Neural progenitor cell (in vitro differentiated cells): Measurements from ENCODE around the gene B4GALT4. TPM values are rescaled to one million over a fixed set of nuclear protein-coding genes. Genes with fewer than 3 reads are reported as not detected.

Source experiments
- DNase-seq: peaks from one replicate; pipeline ENCODE4 v3.0.0-alpha.2; 2016; ENCODE audit warnings: low spot score
- H2AFZ ChIP-seq: fragments of 200-600 bp; sonication (generic); replicated peaks from 2 replicates; pipeline ENCODE4 v1.6.1; 2016; ENCODE audit warnings: antibody characterized with exemption
- H3F3A ChIP-seq: fragments of 200-600 bp; sonication (generic); 2 replicates; pipeline ENCODE4 v1.6.1; 2016; ENCODE audit warnings: antibody characterized with exemption, low read depth
- H3K27ac ChIP-seq: fragments of 200-600 bp; sonication (generic); 2 replicates; pipeline ENCODE4 v1.5.1; 2016; ENCODE audit warnings: mild to moderate bottlenecking
- H3K27me3 ChIP-seq: fragments of 200-600 bp; sonication (generic); 2 replicates; pipeline ENCODE4 v1.6.1; 2016; ENCODE audit warnings: mild to moderate bottlenecking, moderate library complexity
- H3K36me3 ChIP-seq: fragments of 200-600 bp; sonication (generic); 2 replicates; pipeline ENCODE4 v1.5.1; 2016
- H3K4me1 ChIP-seq: fragments of 200-600 bp; sonication (generic); 2 replicates; pipeline ENCODE4 v1.6.1; 2016; ENCODE audit warnings: mixed run types
- H3K4me2 ChIP-seq: fragments of 200-600 bp; sonication (generic); 2 replicates; pipeline ENCODE4 v1.6.1; 2016
- H3K4me3 ChIP-seq: fragments of 200-600 bp; sonication (generic); 2 replicates; pipeline ENCODE4 v1.5.1; 2016
- H3K79me2 ChIP-seq: fragments of 200-600 bp; sonication (generic); 2 replicates; pipeline ENCODE4 v1.6.1; 2016; ENCODE audit warnings: low read depth
- H3K9ac ChIP-seq: fragments of 200-600 bp; sonication (generic); 2 replicates; pipeline ENCODE4 v1.6.1; 2016
- H3K9me3 ChIP-seq: fragments of 200-600 bp; sonication (generic); 2 replicates; pipeline ENCODE4 v1.5.1; 2016; ENCODE audit warnings: low read depth
- H4K20me1 ChIP-seq: fragments of 200-600 bp; sonication (generic); 2 replicates; pipeline ENCODE4 v1.6.1; 2016; ENCODE audit warnings: low read depth
- H3K27ac Mint-ChIP-seq: 3 replicates; pipeline ENCODE4 v1.8.0; 2021; ENCODE audit warnings: mixed read lengths
- H3K27me3 Mint-ChIP-seq: 2 replicates; pipeline ENCODE4 v1.8.0; 2022; ENCODE audit warnings: low read depth, mild to moderate bottlenecking, inconsistent platforms, moderate library complexity, mixed read lengths; ENCODE audit not compliant: insufficient read depth
- H3K36me3 Mint-ChIP-seq: 3 replicates; pipeline ENCODE4 v1.8.0; 2021; ENCODE audit warnings: mixed read lengths
- H3K4me1 Mint-ChIP-seq: 3 replicates; pipeline ENCODE4 v1.8.0; 2021; ENCODE audit warnings: mixed read lengths
- H3K4me3 Mint-ChIP-seq: 3 replicates; pipeline ENCODE4 v1.8.0; 2021; ENCODE audit warnings: mild to moderate bottlenecking, moderate library complexity, mixed read lengths
- H3K9me3 Mint-ChIP-seq: 3 replicates; pipeline ENCODE4 v1.8.0; 2020; ENCODE audit warnings: mixed read lengths
- CTCF ChIP-seq: fragments of 200-600 bp; sonication (generic); IDR thresholded peaks from 2 replicates; pipeline ENCODE4 v1.5.1; 2017; ENCODE audit warnings: antibody characterized with exemption, mild to moderate bottlenecking
- EZH2 ChIP-seq: fragments of 200-600 bp; sonication (generic); IDR thresholded peaks from 2 replicates; pipeline ENCODE4 v1.6.1; 2017; ENCODE audit warnings: antibody characterized with exemption, mild to moderate bottlenecking, moderate library complexity
- EZH2phosphoT487 ChIP-seq: fragments of 200-600 bp; sonication (generic); IDR thresholded peaks from 2 replicates; pipeline ENCODE4 v1.6.1; 2017; ENCODE audit warnings: antibody characterized with exemption
- total RNA-seq: library from RNA; depleted of rRNA; stranded (reverse); fragments of >200 nt; gene quantifications from 2 replicates; pipeline ENCODE4 v1.2.3, GENCODE V29; 2015; ENCODE audit warnings: low replicate concordance

Gene B4GALT4
- total RNA-seq, 1 donor from 2014 or later, result 47.0 TPM

- Histone ChIP-seq H3K4me2 (no peak overlapping the region), H3K27ac (no peak overlapping the region), H3K9me3 (no peaks in the 10 kb centered on the region), H3K27me3 (no peaks in the 10 kb centered on the region), H3K79me2 (peaks cover 38% of the 10 kb centered on the region), H3K36me3 (peaks cover 8% of the 10 kb centered on the region), H3K9ac (no peak overlapping the region), H4K20me1 (no peaks in the 10 kb centered on the region), H3K4me3 (no peak overlapping the region), H3K4me1 (peaks cover 9% of the 10 kb centered on the region), H3F3A (peaks cover 24% of the 10 kb centered on the region), H2AFZ (no peak overlapping the region)
- Mint-ChIP-seq H3K27ac (no peak overlapping the region), H3K27me3 (peaks cover 4% of the 10 kb centered on the region), H3K9me3 (peaks cover 1% of the 10 kb centered on the region), H3K36me3 (peaks cover 7% of the 10 kb centered on the region), H3K4me3 (no peak overlapping the region), H3K4me1 (peaks cover 11% of the 10 kb centered on the region)
- TF ChIP-seq EZH2phosphoT487, result no peak
- no peak for DNase-seq
Observed at GRCh38 chr3:119237299-119237698, 3.4 kb downstream of the B4GALT4 start.

- peaks cover 7% of the 10 kb centered on the region for H3K36me3 Mint-ChIP-seq
- peaks cover 4% of the 10 kb centered on the region for H3K27me3 Mint-ChIP-seq
- Histone ChIP-seq H3K4me3 (no peak overlapping the region), H3K27ac (no peak overlapping the region), H3K36me3 (peaks cover 14% of the 10 kb centered on the region), H2AFZ (no peak overlapping the region), H3K79me2 (peaks cover 38% of the 10 kb centered on the region), H4K20me1 (no peaks in the 10 kb centered on the region), H3K4me1 (peaks cover 9% of the 10 kb centered on the region), H3K27me3 (no peaks in the 10 kb centered on the region), H3K9me3 (no peaks in the 10 kb centered on the region), H3K4me2 (no peak overlapping the region), H3K9ac (no peak overlapping the region), H3F3A (peaks cover 24% of the 10 kb centered on the region)
- no peaks in the 10 kb centered on the region for H3K9me3 Mint-ChIP-seq
- TF ChIP-seq CTCF (no peak), EZH2phosphoT487 (no peak), EZH2 (no peak)
- DNase-seq, result no peak
- no peak overlapping the region for H3K27ac Mint-ChIP-seq
- H3K4me3 Mint-ChIP-seq, result no peak overlapping the region
- H3K4me1 Mint-ChIP-seq, result peaks cover 11% of the 10 kb centered on the region
Observed at GRCh38 chr3:119236756-119237155, 3.9 kb downstream of the B4GALT4 start.

GRCh38 chr3:119235151-119235550 lies 5.5 kb downstream of the B4GALT4 start:
- no peak for DNase-seq
- Mint-ChIP-seq H3K4me1 (peaks cover 8% of the 10 kb centered on the region), H3K27me3 (no peaks in the 10 kb centered on the region), H3K9me3 (no peaks in the 10 kb centered on the region), H3K27ac (no peak overlapping the region), H3K4me3 (no peak overlapping the region), H3K36me3 (peaks cover 9% of the 10 kb centered on the region)
- Histone ChIP-seq H2AFZ (no peak overlapping the region), H3K4me1 (peaks cover 9% of the 10 kb centered on the region), H3K9ac (no peak overlapping the region), H4K20me1 (peaks cover 3% of the 10 kb centered on the region), H3K27ac (no peak overlapping the region), H3K9me3 (no peaks in the 10 kb centered on the region), H3K79me2 (peaks cover 42% of the 10 kb centered on the region), H3K4me2 (no peak overlapping the region), H3F3A (peaks cover 8% of the 10 kb centered on the region), H3K27me3 (no peaks in the 10 kb centered on the region), H3K4me3 (no peak overlapping the region), H3K36me3 (peaks cover 14% of the 10 kb centered on the region)
- no peak for TF ChIP-seq EZH2
- no peak for TF ChIP-seq EZH2phosphoT487
- TF ChIP-seq CTCF, result no peak

- H3K9ac ChIP-seq, result no peak overlapping the region
- Mint-ChIP-seq H3K36me3 (peaks cover 13% of the 10 kb centered on the region), H3K4me1 (peaks cover 2% of the 10 kb centered on the region), H3K27ac (no peak overlapping the region), H3K9me3 (no peaks in the 10 kb centered on the region), H3K4me3 (no peak overlapping the region), H3K27me3 (no peaks in the 10 kb centered on the region)
- DNase-seq, result no peak
- peaks cover 4% of the 10 kb centered on the region for H3K4me1 ChIP-seq
- no peak for TF ChIP-seq EZH2
- TF ChIP-seq EZH2phosphoT487, result no peak
- TF ChIP-seq CTCF, result no peak
- H3K79me2 ChIP-seq, result peaks cover 37% of the 10 kb centered on the region
- H3K27me3 ChIP-seq, result no peaks in the 10 kb centered on the region
- peaks cover 2% of the 10 kb centered on the region for H3F3A ChIP-seq
- H3K9me3 ChIP-seq, result no peaks in the 10 kb centered on the region
- H4K20me1 ChIP-seq, result peaks cover 3% of the 10 kb centered on the region
- H3K4me3 ChIP-seq, result no peak overlapping the region
- H3K36me3 ChIP-seq, result peaks cover 17% of the 10 kb centered on the region
- no peak overlapping the region for H3K4me2 ChIP-seq
- H2AFZ ChIP-seq, result no peak overlapping the region
- no peak overlapping the region for H3K27ac ChIP-seq
Observed at GRCh38 chr3:119234610-119235009, 6.1 kb downstream of the B4GALT4 start.
